Keratinocyte (primary cell): ENCODE results near the gene IFI27. TPM values are rescaled to one million over a fixed set of nuclear protein-coding genes. Genes with fewer than 3 reads are reported as not detected.

Source experiments
- DNase-seq: peaks from one replicate; pipeline ENCODE4 v3.0.0-alpha.2; 2011; ENCODE audit warnings: low read depth, missing footprints, low spot score
- FAIRE-seq: peaks from 2 replicates; lab custom pipeline; 2011; peaks lifted over from hg19 to GRCh38; lab: Jason Lieb, UNC
- H2AFZ ChIP-seq: 2 replicates; pipeline ENCODE4 v1.6.0; 2012; ENCODE audit warnings: low read length, control low read depth, inconsistent platforms; ENCODE audit not compliant: control insufficient read depth
- H3K27ac ChIP-seq: 2 replicates; pipeline ENCODE4 v1.5.1; 2011; ENCODE audit warnings: low read length; ENCODE audit not compliant: control insufficient read depth, insufficient read depth
- H3K27me3 ChIP-seq: 3 replicates; pipeline ENCODE4 v1.6.0; 2011; ENCODE audit warnings: low read length; ENCODE audit not compliant: control insufficient read depth, insufficient read depth; ENCODE audit errors: extremely low read depth
- H3K36me3 ChIP-seq, 2 experiments: 2 replicates in 1 of 2; 3 replicates in 1 of 2; pipeline ENCODE4 v1.5.1; 2011; ENCODE audit warnings: low read length in 2 of 2, mild to moderate bottlenecking in 1 of 2; ENCODE audit not compliant: control insufficient read depth in 2 of 2, insufficient read depth in 2 of 2; ENCODE audit errors: extremely low read depth in 1 of 2
- H3K4me1 ChIP-seq: 3 replicates; pipeline ENCODE4 v1.5.1; 2011; ENCODE audit warnings: low read length; ENCODE audit not compliant: control insufficient read depth, insufficient read depth; ENCODE audit errors: extremely low read depth
- H3K4me2 ChIP-seq: 3 replicates; pipeline ENCODE4 v1.6.0; 2011; ENCODE audit warnings: low read depth, low read length; ENCODE audit not compliant: control insufficient read depth, insufficient read depth; ENCODE audit errors: extremely low read depth
- H3K4me3 ChIP-seq, 3 experiments: fragments of 200-600 bp in 1 of 3; sonication (generic) in 1 of 3; 2 replicates in 2 of 3; 3 replicates in 1 of 3; pipeline ENCODE4 v1.5.1; 2011 to 2016; ENCODE audit warnings: low read length in 3 of 3, mild to moderate bottlenecking in 3 of 3, control low read depth in 2 of 3, inconsistent platforms in 1 of 3, low read depth in 1 of 3, mixed read lengths in 1 of 3, mixed run types in 1 of 3, moderate library complexity in 1 of 3; ENCODE audit not compliant: control insufficient read depth in 2 of 3, insufficient read depth in 2 of 3; ENCODE audit errors: extremely low read depth in 1 of 3
- H3K79me2 ChIP-seq: 2 replicates; pipeline ENCODE4 v1.6.0; 2012; ENCODE audit warnings: low read length; ENCODE audit not compliant: control insufficient read depth, insufficient read depth
- H3K9ac ChIP-seq: 3 replicates; pipeline ENCODE4 v1.6.0; 2011; ENCODE audit warnings: low read length; ENCODE audit not compliant: control insufficient read depth, insufficient read depth; ENCODE audit errors: extremely low read depth
- H3K9me1 ChIP-seq: 3 replicates; pipeline ENCODE4 v1.6.0; 2011; ENCODE audit warnings: low read length; ENCODE audit not compliant: control insufficient read depth, insufficient read depth; ENCODE audit errors: extremely low read depth
- H3K9me3 ChIP-seq: 2 replicates; pipeline ENCODE4 v1.5.1; 2012; ENCODE audit warnings: low read depth, low read length; ENCODE audit not compliant: control insufficient read depth
- H4K20me1 ChIP-seq: 3 replicates; pipeline ENCODE4 v1.6.0; 2011; ENCODE audit warnings: low read length; ENCODE audit not compliant: control insufficient read depth, insufficient read depth; ENCODE audit errors: extremely low read depth
- CTCF ChIP-seq, 3 experiments: IDR thresholded peaks in 1 of 3; conservative IDR thresholded peaks in 1 of 3; optimal IDR thresholded peaks in 1 of 3; 2 replicates in 2 of 3; 3 replicates in 1 of 3; pipeline versions ENCODE3 to v1.5.1; 2011; ENCODE audit warnings: low read length in 3 of 3, mild to moderate bottlenecking in 3 of 3, moderate library complexity in 2 of 3, control low read depth in 1 of 3, inconsistent platforms in 1 of 3; ENCODE audit not compliant: insufficient read depth in 2 of 3; ENCODE audit errors: extremely low read depth in 1 of 3
- EZH2 ChIP-seq: IDR thresholded peaks from one replicate; pipeline ENCODE4 v1.6.1; 2012; ENCODE audit warnings: inconsistent platforms, mild to moderate bottlenecking, low read length, moderate library complexity
- dilution Hi-C: fragments of 300-500 bp; cut with MboI; formaldehyde crosslinking; loops from one replicate; pipeline ENCODE4 v1.7.0; 2020; ENCODE audit warnings: low sequenced_read_pairs; ENCODE audit not compliant: extremely low pct_ligation_motif_present
- polyA plus RNA-seq, 5 experiments: library from polyadenylated mRNA; depleted of rRNA in 3 of 5; stranded (reverse) in 3 of 5; stranded (forward) in 1 of 5; unstranded in 1 of 5; fragments of >200 nt; gene quantifications; 1 replicate in 1 of 5; 2 replicates in 3 of 5; 3 replicates in 1 of 5; pipeline versions ENCODE4 v1.2.1 to v1.2.3, GENCODE V29; 2011 to 2012; ENCODE audit warnings: missing spikeins in 2 of 5, low read depth in 1 of 5, low replicate concordance in 1 of 5

IFI27 gene
- polyA plus RNA-seq, 1 donor (not counting 4 experiments of a cell fraction or from before 2014, with no cell fraction given): 1,132 TPM

GRCh38 chr14:94112513-94113063 is 2.1 kb downstream of the IFI27 start:
- dilution Hi-C loops: no loop called here
- Histone ChIP-seq H3K36me3 (no peaks in the 10 kb centered on the region), H3K9ac (no peak overlapping the region), H3K4me3 (peak overlapping the region in 2 of 3 experiments; percentile 60 to 71), H3K27me3 (peaks cover 4% of the 10 kb centered on the region), H3K9me3 (no peaks in the 10 kb centered on the region), H2AFZ (no peak overlapping the region), H3K79me2 (peaks cover 12% of the 10 kb centered on the region), H3K9me1 (no peaks in the 10 kb centered on the region), H3K27ac (no peak overlapping the region), H3K4me2 (peak overlapping the region; percentile 42), H3K4me1 (peaks cover 17% of the 10 kb centered on the region), H4K20me1 (no peaks in the 10 kb centered on the region)
- FAIRE-seq: no peak
- DNase-seq: no peak
- no peak for TF ChIP-seq EZH2
- no peak for TF ChIP-seq CTCF (optimal IDR thresholded peaks at IDR 0.05 in 1 of 3, IDR thresholded peaks at IDR 0.05 in 1 of 3, conservative IDR thresholded peaks at IDR 0.05 in 1 of 3; ENCODE audit: extremely low read depth in 1 of 3, insufficient read depth in 2 of 3, low read length in 3 of 3)

- Histone ChIP-seq H3K9me1 (no peaks in the 10 kb centered on the region), H3K9me3 (no peaks in the 10 kb centered on the region), H3K4me1 (peaks cover 17% of the 10 kb centered on the region), H2AFZ (no peak overlapping the region), H3K36me3 (no peaks in the 10 kb centered on the region), H4K20me1 (no peaks in the 10 kb centered on the region), H3K27ac (no peak overlapping the region), H3K9ac (no peak overlapping the region), H3K27me3 (peaks cover 8% of the 10 kb centered on the region), H3K79me2 (peaks cover 12% of the 10 kb centered on the region), H3K4me3 (peak overlapping the region in 1 of 3 experiments; percentile 60), H3K4me2 (peak overlapping the region; percentile 42)
- dilution Hi-C loops: no loop called here
- no peak for TF ChIP-seq CTCF (optimal IDR thresholded peaks at IDR 0.05 in 1 of 3, IDR thresholded peaks at IDR 0.05 in 1 of 3, conservative IDR thresholded peaks at IDR 0.05 in 1 of 3; ENCODE audit: extremely low read depth in 1 of 3, insufficient read depth in 2 of 3, low read length in 3 of 3)
- TF ChIP-seq EZH2: no peak
- no peak for FAIRE-seq
- DNase-seq: no peak
Observed at GRCh38 chr14:94113073-94113472, 2.5 kb downstream of the IFI27 start.
